ENCODE measurements around the gene ARL2.

ARL2 gene

DNA sequence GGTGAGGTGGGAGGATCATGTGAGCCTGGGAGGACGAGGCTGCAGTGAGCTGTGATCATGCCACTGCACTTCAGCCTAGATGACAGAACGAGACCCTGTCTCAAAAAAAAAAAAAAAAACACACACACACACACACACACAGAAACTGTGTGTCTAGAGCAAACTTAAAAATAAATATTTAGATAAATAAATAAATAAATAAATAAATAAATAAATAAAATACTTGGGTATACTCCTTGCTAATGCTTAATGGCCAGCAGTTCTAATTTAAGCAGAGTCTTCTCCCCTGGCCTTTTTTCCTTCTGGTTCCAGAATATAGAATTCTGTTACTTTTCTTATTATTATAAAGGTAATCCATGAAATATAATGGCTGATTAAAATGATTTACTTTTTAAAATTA is 5.1 kb upstream of the ARL2 start:
- DNase-seq (ENCODE audit: low read depth in 1 of 2, low spot score in 1 of 2): no peak
- no peak overlapping the region for H3K27ac ChIP-seq (replicated peaks)
- no peak overlapping the region for H3K4me3 ChIP-seq (replicated peaks; ENCODE audit: insufficient read depth, low read length)
- TF ChIP-seq, protein P1, sequence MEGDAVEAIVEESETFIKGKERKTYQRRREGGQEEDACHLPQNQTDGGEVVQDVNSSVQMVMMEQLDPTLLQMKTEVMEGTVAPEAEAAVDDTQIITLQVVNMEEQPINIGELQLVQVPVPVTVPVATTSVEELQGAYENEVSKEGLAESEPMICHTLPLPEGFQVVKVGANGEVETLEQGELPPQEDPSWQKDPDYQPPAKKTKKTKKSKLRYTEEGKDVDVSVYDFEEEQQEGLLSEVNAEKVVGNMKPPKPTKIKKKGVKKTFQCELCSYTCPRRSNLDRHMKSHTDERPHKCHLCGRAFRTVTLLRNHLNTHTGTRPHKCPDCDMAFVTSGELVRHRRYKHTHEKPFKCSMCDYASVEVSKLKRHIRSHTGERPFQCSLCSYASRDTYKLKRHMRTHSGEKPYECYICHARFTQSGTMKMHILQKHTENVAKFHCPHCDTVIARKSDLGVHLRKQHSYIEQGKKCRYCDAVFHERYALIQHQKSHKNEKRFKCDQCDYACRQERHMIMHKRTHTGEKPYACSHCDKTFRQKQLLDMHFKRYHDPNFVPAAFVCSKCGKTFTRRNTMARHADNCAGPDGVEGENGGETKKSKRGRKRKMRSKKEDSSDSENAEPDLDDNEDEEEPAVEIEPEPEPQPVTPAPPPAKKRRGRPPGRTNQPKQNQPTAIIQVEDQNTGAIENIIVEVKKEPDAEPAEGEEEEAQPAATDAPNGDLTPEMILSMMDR (IDR thresholded peaks at IDR 0.05; ENCODE audit: insufficient read depth, low read length): no peak
- TF ChIP-seq POLR2AphosphoS5 (IDR thresholded peaks at IDR 0.05; ENCODE audit: low read depth) (no peak), GABPA (IDR thresholded peaks at IDR 0.05; ENCODE audit: low read depth) (no peak), SPI1 (IDR thresholded peaks at IDR 0.05; ENCODE audit: borderline replicate concordance, low read depth) (no peak)
- TF ChIP-seq, protein P2, sequence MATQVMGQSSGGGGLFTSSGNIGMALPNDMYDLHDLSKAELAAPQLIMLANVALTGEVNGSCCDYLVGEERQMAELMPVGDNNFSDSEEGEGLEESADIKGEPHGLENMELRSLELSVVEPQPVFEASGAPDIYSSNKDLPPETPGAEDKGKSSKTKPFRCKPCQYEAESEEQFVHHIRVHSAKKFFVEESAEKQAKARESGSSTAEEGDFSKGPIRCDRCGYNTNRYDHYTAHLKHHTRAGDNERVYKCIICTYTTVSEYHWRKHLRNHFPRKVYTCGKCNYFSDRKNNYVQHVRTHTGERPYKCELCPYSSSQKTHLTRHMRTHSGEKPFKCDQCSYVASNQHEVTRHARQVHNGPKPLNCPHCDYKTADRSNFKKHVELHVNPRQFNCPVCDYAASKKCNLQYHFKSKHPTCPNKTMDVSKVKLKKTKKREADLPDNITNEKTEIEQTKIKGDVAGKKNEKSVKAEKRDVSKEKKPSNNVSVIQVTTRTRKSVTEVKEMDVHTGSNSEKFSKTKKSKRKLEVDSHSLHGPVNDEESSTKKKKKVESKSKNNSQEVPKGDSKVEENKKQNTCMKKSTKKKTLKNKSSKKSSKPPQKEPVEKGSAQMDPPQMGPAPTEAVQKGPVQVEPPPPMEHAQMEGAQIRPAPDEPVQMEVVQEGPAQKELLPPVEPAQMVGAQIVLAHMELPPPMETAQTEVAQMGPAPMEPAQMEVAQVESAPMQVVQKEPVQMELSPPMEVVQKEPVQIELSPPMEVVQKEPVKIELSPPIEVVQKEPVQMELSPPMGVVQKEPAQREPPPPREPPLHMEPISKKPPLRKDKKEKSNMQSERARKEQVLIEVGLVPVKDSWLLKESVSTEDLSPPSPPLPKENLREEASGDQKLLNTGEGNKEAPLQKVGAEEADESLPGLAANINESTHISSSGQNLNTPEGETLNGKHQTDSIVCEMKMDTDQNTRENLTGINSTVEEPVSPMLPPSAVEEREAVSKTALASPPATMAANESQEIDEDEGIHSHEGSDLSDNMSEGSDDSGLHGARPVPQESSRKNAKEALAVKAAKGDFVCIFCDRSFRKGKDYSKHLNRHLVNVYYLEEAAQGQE (IDR thresholded peaks at IDR 0.05; ENCODE audit: insufficient replicate concordance, low read depth): no peak
- H3K27me3 ChIP-seq (ENCODE audit: insufficient read depth, poor library complexity, severe bottlenecking): no peaks in the 10 kb centered on the region

DNA sequence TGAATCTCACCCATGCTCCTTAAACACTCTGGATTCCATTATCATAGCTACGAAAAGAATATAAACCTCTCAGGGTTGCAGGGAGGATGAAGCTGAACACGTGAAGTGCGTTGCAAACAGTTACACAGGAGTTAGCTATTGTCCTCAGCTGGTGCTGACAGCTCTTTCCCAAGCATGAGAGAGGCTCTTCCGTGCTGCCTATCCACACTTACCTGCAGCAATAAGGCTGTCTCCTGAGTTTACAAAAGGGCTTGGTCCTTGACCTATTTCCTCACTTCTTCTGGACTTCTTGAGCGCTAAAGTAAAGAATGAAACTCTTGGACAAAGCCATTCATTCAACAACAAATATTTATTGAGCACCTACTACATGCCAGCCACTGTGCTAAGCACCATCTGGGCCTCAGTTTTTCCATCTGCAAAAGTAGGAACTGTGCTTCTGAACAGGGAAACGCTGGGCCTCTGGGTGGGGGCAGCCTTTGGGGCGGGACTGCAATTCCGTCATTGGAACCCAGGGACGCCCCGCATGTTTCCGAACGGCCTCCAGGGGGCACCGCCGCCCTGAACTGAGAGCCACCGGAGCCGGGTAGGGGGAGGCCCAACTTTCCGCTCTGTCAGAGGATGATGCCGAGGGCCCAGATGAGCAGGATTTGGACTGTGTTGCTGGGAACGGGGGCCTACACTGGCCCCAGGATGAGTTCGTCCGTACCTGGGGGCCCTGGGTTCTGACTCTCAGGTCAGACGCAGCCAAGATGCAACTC is 651 bp upstream of the ARL2 start:
- TF ChIP-seq, protein P2 (IDR thresholded peaks at IDR 0.05; ENCODE audit: insufficient replicate concordance, low read depth): no peak
- TF ChIP-seq, protein P1 (IDR thresholded peaks at IDR 0.05; ENCODE audit: insufficient read depth, low read length): peak; percentile 64
- TF ChIP-seq SPI1 (IDR thresholded peaks at IDR 0.05; ENCODE audit: borderline replicate concordance, low read depth) (peak; percentile 81; the same call in 1 of the 2 replicates), GABPA (IDR thresholded peaks at IDR 0.05; ENCODE audit: low read depth) (no peak), POLR2AphosphoS5 (IDR thresholded peaks at IDR 0.05; ENCODE audit: low read depth) (no peak)
- DNase-seq (ENCODE audit: low read depth in 1 of 2, low spot score in 1 of 2): peak; percentile 85 to 96
- H3K4me3 ChIP-seq (replicated peaks; ENCODE audit: insufficient read depth, low read length): peak overlapping the region; percentile 60
- H3K27ac ChIP-seq (replicated peaks): peak overlapping the region; percentile 89
- no peaks in the 10 kb centered on the region for H3K27me3 ChIP-seq (ENCODE audit: insufficient read depth, poor library complexity, severe bottlenecking)

DNA sequence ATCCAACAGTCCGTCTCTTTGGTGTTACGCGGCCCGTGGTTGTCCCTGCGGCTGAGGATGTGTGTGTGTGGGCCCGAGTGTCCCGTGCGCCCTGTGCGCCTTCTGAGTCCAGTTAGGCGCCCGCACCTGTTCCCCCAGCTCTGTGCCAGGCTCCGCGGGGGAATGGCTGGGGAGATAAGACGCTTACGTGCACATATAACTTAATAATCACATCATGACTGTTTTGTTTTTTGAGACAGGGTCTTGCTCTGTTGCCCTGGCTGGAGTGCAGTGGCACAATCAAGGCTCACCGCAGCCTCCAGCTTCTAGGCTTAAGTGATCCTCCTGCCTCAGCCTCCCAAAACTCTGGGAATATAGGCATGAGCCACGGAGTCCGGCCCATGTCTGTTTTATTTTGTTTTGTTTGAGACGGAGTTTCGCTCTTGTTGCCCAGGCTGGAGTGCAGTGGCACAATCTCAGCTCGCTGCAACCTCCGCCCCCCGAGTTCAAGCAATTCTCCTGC is 817 bp downstream of the ARL2 start:
- TF ChIP-seq POLR2AphosphoS5 (IDR thresholded peaks at IDR 0.05; ENCODE audit: low read depth): no peak
- TF ChIP-seq, protein P1 (IDR thresholded peaks at IDR 0.05; ENCODE audit: insufficient read depth, low read length): no peak
- no peak for TF ChIP-seq GABPA (IDR thresholded peaks at IDR 0.05; ENCODE audit: low read depth)
- no peak for TF ChIP-seq SPI1 (IDR thresholded peaks at IDR 0.05; ENCODE audit: borderline replicate concordance, low read depth)
- DNase-seq (ENCODE audit: low read depth in 1 of 2, low spot score in 1 of 2): peak in 1 of 2 experiments; percentile 24
- peak overlapping the region; percentile 60 for H3K4me3 ChIP-seq (replicated peaks; ENCODE audit: insufficient read depth, low read length)
- H3K27me3 ChIP-seq (ENCODE audit: insufficient read depth, poor library complexity, severe bottlenecking): no peaks in the 10 kb centered on the region
- H3K27ac ChIP-seq (replicated peaks): peak overlapping the region; percentile 89

Measured in HL-60 (cell line).